Measurements from ENCODE around the gene DYNC2LI1. TPM values are rescaled to one million over a fixed set of nuclear protein-coding genes. Genes with fewer than 3 reads are reported as not detected.
A peak's percentile ranks its signal among the peaks of the same experiment; 100 is the strongest.
"Not testable (repeated sequence)": the region's sequence is repeated elsewhere in the genome, so short reads cannot be mapped to it uniquely, and the experiment has no call there.

DYNC2LI1 gene
- total RNA-seq = 1 to 10 TPM; 5.0 to 7.5 (median 5.2) TPM

GRCh38 chr2:43773876-43774613, at the start of gene DYNC2LI1:
Gene DYNC2LI1 (plus strand): TSS chr2:43774039. CDS start chr2:43774139, 100 bp downstream.
- no peaks in the 10 kb centered on the region for H3K27me3 Mint-ChIP-seq (ENCODE audit: low read depth)
- peak; percentile 97 to 99 for ATAC-seq
- peak; percentile 69 for DNase-seq
- H3K36me3 Mint-ChIP-seq (ENCODE audit: insufficient read depth) = no peaks in the 10 kb centered on the region
- no peaks in the 10 kb centered on the region for H3K9me3 Mint-ChIP-seq
- peak within 1 kb of the TSS; percentile 98 for H3K4me3 Mint-ChIP-seq
- peaks cover 16% of the 10 kb centered on the region for H3K4me1 Mint-ChIP-seq (ENCODE audit: low read depth)

- Mint-ChIP-seq H3K4me1 (ENCODE audit: low read depth) (no peaks in the 10 kb centered on the region), H3K9me3 (no peaks in the 10 kb centered on the region)
- ATAC-seq = no peak
These were observed 48.9 kb upstream of the DYNC2LI1 start for GRCh38 chr2:43724728-43725526.

GRCh38 chr2:43725711-43726246, 48.1 kb upstream of the DYNC2LI1 start:
- Mint-ChIP-seq H3K9me3 (no peaks in the 10 kb centered on the region), H3K4me1 (ENCODE audit: low read depth) (no peaks in the 10 kb centered on the region), H3K4me3 (no peak overlapping the region), H3K27me3 (ENCODE audit: low read depth) (peaks cover 3% of the 10 kb centered on the region), H3K36me3 (ENCODE audit: insufficient read depth) (no peaks in the 10 kb centered on the region)
- ATAC-seq (no peak), DNase-seq (no peak)

More at GRCh38 chr2:43724728-43725526, 48.9 kb upstream of the DYNC2LI1 start:
- Mint-ChIP-seq H3K27me3 (ENCODE audit: low read depth) (no peaks in the 10 kb centered on the region), H3K4me3 (no peak overlapping the region), H3K36me3 (ENCODE audit: insufficient read depth) (no peaks in the 10 kb centered on the region)
- DNase-seq = no peak

- not testable (repeated sequence) for H3K36me3 Mint-ChIP-seq (ENCODE audit: insufficient read depth); ATAC-seq
These were observed 46.7 kb upstream of the DYNC2LI1 start for GRCh38 chr2:43726961-43727633.

GRCh38 chr2:43727634-43728014, 46.2 kb upstream of the DYNC2LI1 start:
- H3K4me1 Mint-ChIP-seq (ENCODE audit: low read depth) = no peaks in the 10 kb centered on the region
- H3K27me3 Mint-ChIP-seq (ENCODE audit: low read depth) = peaks cover 3% of the 10 kb centered on the region
- H3K9me3 Mint-ChIP-seq = no peaks in the 10 kb centered on the region
- no peaks in the 10 kb centered on the region for H3K36me3 Mint-ChIP-seq (ENCODE audit: insufficient read depth)
- ATAC-seq (no peak), DNase-seq (no peak)
- H3K4me3 Mint-ChIP-seq = no peak overlapping the region

More at GRCh38 chr2:43726961-43727633, 46.7 kb upstream of the DYNC2LI1 start:
- not testable (repeated sequence) for H3K9me3 Mint-ChIP-seq; H3K4me1 Mint-ChIP-seq (ENCODE audit: low read depth); H3K27me3 Mint-ChIP-seq (ENCODE audit: low read depth); DNase-seq; H3K4me3 Mint-ChIP-seq

GRCh38 chr2:43729491-43730174, 44.2 kb upstream of the DYNC2LI1 start:
- H3K36me3 Mint-ChIP-seq (ENCODE audit: insufficient read depth) = no peaks in the 10 kb centered on the region
- ATAC-seq = no peak

GRCh38 chr2:43731211-43731610, 42.6 kb upstream of the DYNC2LI1 start:
- Mint-ChIP-seq H3K27me3 (ENCODE audit: low read depth) (peaks cover 3% of the 10 kb centered on the region), H3K4me3 (no peak overlapping the region), H3K4me1 (ENCODE audit: low read depth) (no peaks in the 10 kb centered on the region), H3K9me3 (no peaks in the 10 kb centered on the region), H3K36me3 (ENCODE audit: insufficient read depth) (no peaks in the 10 kb centered on the region)
- DNase-seq (no peak), ATAC-seq (no peak)

More at GRCh38 chr2:43729491-43730174, 44.2 kb upstream of the DYNC2LI1 start:
- peaks cover 3% of the 10 kb centered on the region for H3K27me3 Mint-ChIP-seq (ENCODE audit: low read depth)
- H3K4me3 Mint-ChIP-seq = no peak overlapping the region
- no peaks in the 10 kb centered on the region for H3K4me1 Mint-ChIP-seq (ENCODE audit: low read depth)
- DNase-seq = no peak
- H3K9me3 Mint-ChIP-seq = no peaks in the 10 kb centered on the region

- H3K36me3 Mint-ChIP-seq (ENCODE audit: insufficient read depth) = no peaks in the 10 kb centered on the region
- H3K4me1 Mint-ChIP-seq (ENCODE audit: low read depth) = no peaks in the 10 kb centered on the region
- H3K27me3 Mint-ChIP-seq (ENCODE audit: low read depth) = no peaks in the 10 kb centered on the region
- no peaks in the 10 kb centered on the region for H3K9me3 Mint-ChIP-seq
- DNase-seq (no peak), ATAC-seq (no peak)
- H3K4me3 Mint-ChIP-seq = no peak overlapping the region
These were observed 37.2 kb upstream of the DYNC2LI1 start for GRCh38 chr2:43736637-43737036.

GRCh38 chr2:43737097-43737854, 36.6 kb upstream of the DYNC2LI1 start:
- ATAC-seq (no peak), DNase-seq (no peak)
- Mint-ChIP-seq H3K4me1 (ENCODE audit: low read depth) (no peaks in the 10 kb centered on the region), H3K27me3 (ENCODE audit: low read depth) (no peaks in the 10 kb centered on the region), H3K4me3 (no peak overlapping the region), H3K36me3 (ENCODE audit: insufficient read depth) (no peaks in the 10 kb centered on the region), H3K9me3 (no peaks in the 10 kb centered on the region)

GRCh38 chr2:43737855-43738254, 36.0 kb upstream of the DYNC2LI1 start:
- Mint-ChIP-seq H3K36me3 (ENCODE audit: insufficient read depth) (no peaks in the 10 kb centered on the region), H3K9me3 (no peaks in the 10 kb centered on the region), H3K4me1 (ENCODE audit: low read depth) (no peaks in the 10 kb centered on the region), H3K27me3 (ENCODE audit: low read depth) (no peaks in the 10 kb centered on the region), H3K4me3 (no peak overlapping the region)
- DNase-seq = no peak
- ATAC-seq = no peak

GRCh38 chr2:43738257-43738656, 35.6 kb upstream of the DYNC2LI1 start:
- no peaks in the 10 kb centered on the region for H3K27me3 Mint-ChIP-seq (ENCODE audit: low read depth)
- H3K36me3 Mint-ChIP-seq (ENCODE audit: insufficient read depth) = no peaks in the 10 kb centered on the region
- H3K4me1 Mint-ChIP-seq (ENCODE audit: low read depth) = no peaks in the 10 kb centered on the region
- DNase-seq (no peak), ATAC-seq (no peak)
- no peak overlapping the region for H3K4me3 Mint-ChIP-seq
- no peaks in the 10 kb centered on the region for H3K9me3 Mint-ChIP-seq

- Mint-ChIP-seq H3K36me3 (ENCODE audit: insufficient read depth) (peaks cover 1% of the 10 kb centered on the region), H3K4me3 (no peak overlapping the region), H3K9me3 (no peaks in the 10 kb centered on the region), H3K27me3 (ENCODE audit: low read depth) (no peaks in the 10 kb centered on the region), H3K4me1 (ENCODE audit: low read depth) (no peaks in the 10 kb centered on the region)
- DNase-seq (no peak), ATAC-seq (no peak)
These were observed 30.1 kb upstream of the DYNC2LI1 start for GRCh38 chr2:43743706-43744105.

- no peak overlapping the region for H3K4me3 Mint-ChIP-seq
- H3K36me3 Mint-ChIP-seq (ENCODE audit: insufficient read depth) = peaks cover 1% of the 10 kb centered on the region
- DNase-seq = no peak
- ATAC-seq = no peak
- no peaks in the 10 kb centered on the region for H3K27me3 Mint-ChIP-seq (ENCODE audit: low read depth)
- no peaks in the 10 kb centered on the region for H3K9me3 Mint-ChIP-seq
- no peaks in the 10 kb centered on the region for H3K4me1 Mint-ChIP-seq (ENCODE audit: low read depth)
These were observed 28.4 kb upstream of the DYNC2LI1 start for GRCh38 chr2:43745457-43745856.

Data from activated T-cell treated with anti-CD3 and anti-CD28 coated beads, Interleukin-2, amount 50 U/mL, for 4 hours (primary cell).